Measurements from ENCODE around the gene H19.

DNA sequence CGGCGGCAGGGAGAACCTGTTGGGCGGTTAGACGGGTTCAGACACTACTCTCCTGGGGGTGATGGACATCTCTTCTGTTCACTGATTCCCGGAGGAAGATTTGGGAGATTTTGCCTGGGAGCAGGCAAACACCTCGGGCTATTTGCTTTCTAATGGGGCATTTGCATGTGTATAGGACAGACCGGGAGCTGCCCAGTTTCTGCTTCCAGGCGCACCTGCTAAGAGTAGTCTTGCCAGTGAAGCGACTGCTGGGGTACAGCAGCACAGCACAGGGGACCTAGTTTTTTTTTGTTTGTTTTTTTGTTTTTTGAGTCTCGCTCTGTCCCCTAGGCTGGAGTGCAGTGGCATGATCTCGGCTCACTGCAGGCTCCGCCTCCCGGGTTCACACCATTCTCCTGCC lies 6.8 kb upstream of the H19 start:
- TF ChIP-seq, protein P1, sequence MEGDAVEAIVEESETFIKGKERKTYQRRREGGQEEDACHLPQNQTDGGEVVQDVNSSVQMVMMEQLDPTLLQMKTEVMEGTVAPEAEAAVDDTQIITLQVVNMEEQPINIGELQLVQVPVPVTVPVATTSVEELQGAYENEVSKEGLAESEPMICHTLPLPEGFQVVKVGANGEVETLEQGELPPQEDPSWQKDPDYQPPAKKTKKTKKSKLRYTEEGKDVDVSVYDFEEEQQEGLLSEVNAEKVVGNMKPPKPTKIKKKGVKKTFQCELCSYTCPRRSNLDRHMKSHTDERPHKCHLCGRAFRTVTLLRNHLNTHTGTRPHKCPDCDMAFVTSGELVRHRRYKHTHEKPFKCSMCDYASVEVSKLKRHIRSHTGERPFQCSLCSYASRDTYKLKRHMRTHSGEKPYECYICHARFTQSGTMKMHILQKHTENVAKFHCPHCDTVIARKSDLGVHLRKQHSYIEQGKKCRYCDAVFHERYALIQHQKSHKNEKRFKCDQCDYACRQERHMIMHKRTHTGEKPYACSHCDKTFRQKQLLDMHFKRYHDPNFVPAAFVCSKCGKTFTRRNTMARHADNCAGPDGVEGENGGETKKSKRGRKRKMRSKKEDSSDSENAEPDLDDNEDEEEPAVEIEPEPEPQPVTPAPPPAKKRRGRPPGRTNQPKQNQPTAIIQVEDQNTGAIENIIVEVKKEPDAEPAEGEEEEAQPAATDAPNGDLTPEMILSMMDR (IDR thresholded peaks at IDR 0.05) = no peak
- TF ChIP-seq SMC3 (IDR thresholded peaks at IDR 0.05; ENCODE audit: low read depth, low read length) = no peak
- no peak for TF ChIP-seq USF2 (IDR thresholded peaks at IDR 0.05; ENCODE audit: borderline replicate concordance, low read depth, low read length)
- TF ChIP-seq RXRA (IDR thresholded peaks at IDR 0.05; ENCODE audit: borderline replicate concordance, low read depth) = no peak
- TF ChIP-seq POLR2AphosphoS5 (IDR thresholded peaks at IDR 0.05; ENCODE audit: low read depth, low read length) = no peak
- no peak for TF ChIP-seq EP300 (IDR thresholded peaks at IDR 0.05; ENCODE audit: borderline replicate concordance in 1 of 2, low read depth in 1 of 2, low read length in 1 of 2)
- no peak for TF ChIP-seq RFX5 (IDR thresholded peaks at IDR 0.05; ENCODE audit: low read length)
- no peak for TF ChIP-seq EZH2phosphoT487 (IDR thresholded peaks at IDR 0.05; ENCODE audit: borderline replicate concordance, low read depth)
- no peak for TF ChIP-seq PBX3 (IDR thresholded peaks at IDR 0.05)
- TF ChIP-seq MXI1 (IDR thresholded peaks at IDR 0.05; ENCODE audit: low read depth, low read length) = no peak
- no peak for TF ChIP-seq YY1 (IDR thresholded peaks at IDR 0.05; ENCODE audit: low read depth)
- TF ChIP-seq GABPA (IDR thresholded peaks at IDR 0.05; ENCODE audit: low read depth) = no peak
- no peak for TF ChIP-seq TAF1 (IDR thresholded peaks at IDR 0.05; ENCODE audit: borderline replicate concordance, low read depth, low read length)
